B cell (primary cell): ENCODE results near the gene TSPAN14. TPM values are rescaled to one million over a fixed set of nuclear protein-coding genes. Genes with fewer than 3 reads are reported as not detected.

Experiments used
- ATAC-seq: fragments of 200-7000 bp; cut with Tn5 transposase; one replicate; pipeline ENCODE4 v1.10.0; 2021; ENCODE audit warnings: low read depth, mild to moderate bottlenecking, moderate number of reproducible peaks, moderate library complexity
- CTCF ChIA-PET: fragments of 350-600 bp; sonication (Branson Sonifier 250); formaldehyde crosslinking; loops from one replicate; lab custom pipeline; 2021; ENCODE audit warnings: antibody characterized with exemption, inconsistent platforms; lab: Charles Lee
- POLR2A ChIA-PET: fragments of 350-600 bp; sonication (Branson Sonifier 250); formaldehyde crosslinking; loops from one replicate; lab custom pipeline; 2021; ENCODE audit warnings: antibody characterized with exemption; lab: Charles Lee
- DNase-seq: peaks from one replicate; pipeline ENCODE4 v3.0.0; 2013
- H2AFZ ChIP-seq: 2 replicates; pipeline ENCODE4 v1.6.1; 2012; ENCODE audit warnings: mild to moderate bottlenecking, low read depth, low read length; ENCODE audit not compliant: insufficient read depth, poor library complexity, severe bottlenecking
- H3K27ac ChIP-seq, 2 donors: 1 replicate in 1 of 2; 2 replicates in 1 of 2; pipeline ENCODE4 v1.5.1; 2012 to 2013; ENCODE audit warnings: low read length in 2 of 2, mild to moderate bottlenecking in 2 of 2, moderate library complexity in 1 of 2
- H3K27me3 ChIP-seq, 4 experiments: fragments of 200-600 bp in 1 of 4; sonication (generic) in 1 of 4; replicated peaks in 1 of 4; 1 replicate in 2 of 4; 2 replicates in 2 of 4; pipeline versions ENCODE4 v1.6.1 to v1.7.0; 2013 to 2016; ENCODE audit warnings: low read length in 3 of 4, mild to moderate bottlenecking in 2 of 4, mixed read lengths in 1 of 4, moderate library complexity in 1 of 4; ENCODE audit not compliant: insufficient read depth in 4 of 4, control insufficient read depth in 3 of 4; ENCODE audit errors: control extremely low read depth in 1 of 4
- H3K36me3 ChIP-seq, 2 experiments: replicated peaks in 1 of 2; 1 replicate in 1 of 2; 2 replicates in 1 of 2; pipeline versions ENCODE4 v1.6.1 to v1.7.1; 2013; ENCODE audit warnings: low read length in 1 of 2; ENCODE audit not compliant: insufficient read depth in 2 of 2, control insufficient read depth in 1 of 2; ENCODE audit errors: control extremely low read depth in 1 of 2, extremely low read depth in 1 of 2
- H3K4me1 ChIP-seq, 2 donors: fragments of 200-600 bp in 1 of 2; sonication (generic) in 1 of 2; 1 replicate in 1 of 2; 2 replicates in 1 of 2; pipeline versions ENCODE4 v1.5.1 to v1.6.1; 2013 to 2017; ENCODE audit warnings: low read length in 2 of 2; ENCODE audit not compliant: control insufficient read depth in 2 of 2, insufficient read depth in 2 of 2
- H3K4me2 ChIP-seq: replicated peaks from 2 replicates; pipeline ENCODE3; 2012; ENCODE audit warnings: mild to moderate bottlenecking, low read depth, low read length; ENCODE audit not compliant: poor library complexity, severe bottlenecking
- H3K4me3 ChIP-seq, 5 experiments: fragments of 200-600 bp in 1 of 5; sonication (generic) in 1 of 5; 1 replicate in 3 of 5; 2 replicates in 2 of 5; pipeline versions ENCODE4 v1.5.1 to v1.7.0; 2011 to 2016; ENCODE audit warnings: low read length in 4 of 5, mild to moderate bottlenecking in 4 of 5, low read depth in 2 of 5, control low read depth in 1 of 5, moderate library complexity in 1 of 5; ENCODE audit not compliant: insufficient read depth in 1 of 5; ENCODE audit errors: control extremely low read depth in 1 of 5, extremely low read depth in 1 of 5
- H3K79me2 ChIP-seq: fragments of 200-600 bp; sonication (generic); one replicate; pipeline ENCODE4 v1.6.0; 2016; ENCODE audit warnings: low read length; ENCODE audit not compliant: control insufficient read depth, insufficient read depth
- H3K9ac ChIP-seq: fragments of 200-600 bp; sonication (generic); 2 replicates; pipeline ENCODE4 v1.6.1; 2017; ENCODE audit warnings: mild to moderate bottlenecking, low read length, moderate library complexity
- H3K9me3 ChIP-seq, 3 donors: one replicate each; pipeline versions ENCODE4 v1.6.1 to v1.7.1; 2013; ENCODE audit warnings: low read length in 2 of 3; ENCODE audit not compliant: control insufficient read depth in 2 of 3, insufficient read depth in 1 of 3; ENCODE audit errors: control extremely low read depth in 1 of 3
- H4K20me1 ChIP-seq: 2 replicates; pipeline ENCODE4 v1.6.0; 2012; ENCODE audit warnings: mild to moderate bottlenecking, low read length; ENCODE audit not compliant: insufficient read depth, control insufficient read depth, poor library complexity, severe bottlenecking
- H3K27ac Mint-ChIP-seq: one replicate; pipeline ENCODE4 v1.8.0; 2021; ENCODE audit warnings: mixed read lengths
- H3K27me3 Mint-ChIP-seq: one replicate; pipeline ENCODE4 v1.8.0; 2021; ENCODE audit warnings: mixed read lengths
- H3K4me1 Mint-ChIP-seq: one replicate; pipeline ENCODE4 v1.8.0; 2021; ENCODE audit warnings: mixed read lengths
- H3K4me3 Mint-ChIP-seq: one replicate; pipeline ENCODE4 v1.8.0; 2021; ENCODE audit warnings: mixed read lengths
- H3K9me3 Mint-ChIP-seq: one replicate; pipeline ENCODE4 v1.8.0; 2022; ENCODE audit warnings: mixed read lengths; ENCODE audit not compliant: insufficient read depth
- CTCF ChIP-seq: fragments of 200-600 bp; IDR thresholded peaks from one replicate; pipeline ENCODE4 v1.8.0; 2022; ENCODE audit warnings: antibody characterized with exemption, mild to moderate bottlenecking
- EZH2 ChIP-seq: IDR thresholded peaks from 2 replicates; pipeline ENCODE4 v1.6.1; 2012; ENCODE audit warnings: borderline replicate concordance, low read depth, mild to moderate bottlenecking, moderate library complexity, low read length; ENCODE audit not compliant: insufficient read depth, poor library complexity, severe bottlenecking
- WGBS: methylation state at CpG from one replicate; pipeline ENCODE4 v1.1.5; 2013; ENCODE audit warnings: missing lambda C conversion rate; ENCODE audit not compliant: insufficient coverage; 5-methylcytosine and 5-hydroxymethylcytosine counted together
- intact Hi-C: fragments of 100-400 bp; cut with micrococcal nuclease; formaldehyde crosslinking; loops from one replicate; pipeline ENCODE4 v1.10.0; 2022
- polyA plus RNA-seq: library from polyadenylated mRNA; depleted of rRNA; stranded (reverse); fragments of >200 nt; gene quantifications from 2 replicates; pipeline ENCODE4 v1.2.3, GENCODE V29; 2012
- total RNA-seq, 2 donors: library from RNA; stranded (reverse); fragments of 120-200 nt in 1 of 2; gene quantifications; 1 replicate in 1 of 2; 2 replicates in 1 of 2; pipeline versions ENCODE4 v1.2.3 to v1.2.4, GENCODE V29; 2013 to 2022

Gene TSPAN14
- total and polyA plus RNA-seq, 2 donors (not counting 1 experiment from before 2014, with no cell fraction given), result 27.8 to 55.3 TPM

GRCh38 chr10:80408242-80409101 lies 45.6 kb upstream of the TSPAN14 start, which contains the start of gene PRXL2A:
TSS of gene PRXL2A (plus strand) at chr10:80408551. CDS start at chr10:80420468, 11,917 bp downstream.
- WGBS, result 1% methylated on average over 96 of the region's 96 CpGs
- peak within 1 kb of the TSS; percentile 73 for H3K9ac ChIP-seq
- peaks cover 5% of the 10 kb centered on the region for H3K27me3 Mint-ChIP-seq
- peak within 1 kb of the TSS; percentile 55 to 82 (median 77) for H3K4me3 ChIP-seq
- H3K27ac Mint-ChIP-seq, result peak within 1 kb of the TSS; percentile 64
- H3K27me3 ChIP-seq, result no peaks in the 10 kb centered on the region
- H3K4me1 ChIP-seq, result peaks cover 6 to 15% of the 10 kb centered on the region in 2 donors
- intact Hi-C loops, result loop anchor here (1.0 kb wide), 1 partner anchor 46 kb away; the partner anchor contains the start of gene TSPAN14
- ChIA-PET CTCF (interaction anchor here (0.9 to 3.7 kb wide), 12 partner anchors 10 to 265 kb away, joined by 3 to 28 read pairs (median 4); no protein-coding TSS in a partner anchor), POLR2A (interaction anchor here (0.6 to 1.0 kb wide), 4 partner anchors 13 to 177 kb away, joined by 3 to 6 read pairs (median 4); partner anchors contain the start of gene TSPAN14)
- H3K9me3 ChIP-seq, result peaks cover 0 to 5% (median 0%) of the 10 kb centered on the region in 3 donors
- H2AFZ ChIP-seq, result peak within 1 kb of the TSS; percentile 92
- H3K9me3 Mint-ChIP-seq, result no peaks in the 10 kb centered on the region
- H3K4me2 ChIP-seq, result peak within 1 kb of the TSS; percentile 91
- peak within 1 kb of the TSS; percentile 91 for H3K4me3 Mint-ChIP-seq
- peaks cover 13% of the 10 kb centered on the region for H3K4me1 Mint-ChIP-seq
- peak within 1 kb of the TSS in 1 of 2 donors; percentile 13 for H3K27ac ChIP-seq
- no peaks in the 10 kb centered on the region for H4K20me1 ChIP-seq
- no peaks in the 10 kb centered on the region for H3K36me3 ChIP-seq
- TF ChIP-seq CTCF (no peak), EZH2 (no peak)
- ATAC-seq (peak; percentile 98), DNase-seq (peak; percentile 83)
- no peaks in the 10 kb centered on the region for H3K79me2 ChIP-seq
